HG03442 (cell line): ENCODE results near the gene TBCB.
"Not testable (repeated sequence)": the region's sequence is repeated elsewhere in the genome, so short reads cannot be mapped to it uniquely, and the experiment has no call there.

Experiments
- ATAC-seq: cut with Tn5 transposase; IDR thresholded peaks from one replicate; pipeline ENCODE4 v1.9.1; 2021; ENCODE audit warnings: mild to moderate bottlenecking, moderate library complexity; ENCODE audit not compliant: unreplicated experiment

Gene TBCB

DNA sequence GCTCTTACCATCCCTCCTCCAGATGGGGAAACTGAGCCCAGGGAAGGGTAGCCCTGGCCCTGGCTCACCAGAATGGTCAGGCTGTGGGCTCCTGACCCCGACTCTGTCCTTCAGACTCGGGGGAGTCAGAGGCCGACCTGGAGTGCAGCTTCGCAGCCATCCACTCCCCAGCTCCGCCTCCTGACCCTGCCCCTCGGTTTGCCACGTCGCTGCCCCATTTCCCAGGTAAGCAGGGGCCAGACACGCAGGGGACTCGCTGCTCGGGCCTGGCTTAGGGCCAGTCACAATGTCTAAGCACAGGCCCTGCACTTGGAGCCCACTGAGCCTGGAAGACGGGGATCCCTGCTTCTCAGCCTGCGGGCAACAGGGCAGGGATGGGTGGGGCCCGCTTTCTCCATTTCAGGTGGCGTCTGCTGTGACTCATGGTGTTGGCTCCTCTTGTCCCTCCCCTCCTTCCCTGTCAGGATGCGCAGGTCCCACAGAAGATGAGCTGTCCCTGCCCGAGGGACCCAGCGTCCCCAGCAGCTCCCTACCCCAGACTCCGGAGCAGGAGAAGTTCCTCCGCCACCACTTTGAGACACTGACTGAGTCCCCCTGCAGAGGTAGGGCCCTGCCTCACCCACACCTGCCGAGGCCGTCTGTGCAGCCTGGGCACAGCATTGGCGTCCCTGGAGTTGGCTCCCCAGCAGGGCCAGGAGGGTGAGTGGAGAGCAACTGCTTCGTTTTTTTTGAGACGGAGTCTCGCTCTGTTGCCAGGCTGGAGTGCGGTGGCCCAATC is 13.5 kb upstream of the TBCB start:
- no peak for ATAC-seq

DNA sequence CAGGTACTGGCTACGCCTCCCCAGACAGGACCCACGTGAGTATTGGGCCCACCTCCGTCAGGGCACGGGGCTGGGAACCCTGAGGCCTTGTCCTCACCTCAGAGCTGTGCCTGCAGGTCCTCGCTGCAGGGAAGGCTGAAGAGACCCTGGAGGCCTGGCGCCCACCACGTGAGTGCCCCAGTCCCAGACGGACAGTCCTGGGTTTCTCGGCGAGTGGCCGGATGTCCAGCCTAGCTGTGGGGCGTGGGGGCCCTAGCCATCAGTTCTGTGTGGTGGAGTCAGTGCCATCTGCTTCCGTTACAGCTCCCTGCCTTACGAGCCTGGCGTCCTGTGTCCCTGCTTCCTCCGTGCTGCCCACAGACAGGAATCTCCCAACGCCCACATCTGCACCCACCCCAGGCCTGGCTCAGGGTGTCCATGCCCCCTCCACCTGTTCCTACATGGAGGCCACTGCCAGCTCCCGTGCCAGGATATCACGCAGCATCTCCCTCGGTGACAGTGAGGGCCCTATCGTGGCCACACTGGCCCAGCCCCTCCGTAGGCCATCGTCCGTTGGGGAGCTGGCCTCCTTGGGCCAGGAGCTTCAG is 12.1 kb upstream of the TBCB start:
- no peak for ATAC-seq

- ATAC-seq: no peak
Observed at GRCh38 chr19:36103842-36104552, 11.3 kb upstream of the TBCB start.

- no peak for ATAC-seq
Observed at GRCh38 chr19:36106441-36106840, 8.8 kb upstream of the TBCB start.

- no peak for ATAC-seq
Observed at GRCh38 chr19:36106991-36107390, 8.3 kb upstream of the TBCB start.

GRCh38 chr19:36108684-36109083 is 6.6 kb upstream of the TBCB start:
- ATAC-seq: no peak

DNA sequence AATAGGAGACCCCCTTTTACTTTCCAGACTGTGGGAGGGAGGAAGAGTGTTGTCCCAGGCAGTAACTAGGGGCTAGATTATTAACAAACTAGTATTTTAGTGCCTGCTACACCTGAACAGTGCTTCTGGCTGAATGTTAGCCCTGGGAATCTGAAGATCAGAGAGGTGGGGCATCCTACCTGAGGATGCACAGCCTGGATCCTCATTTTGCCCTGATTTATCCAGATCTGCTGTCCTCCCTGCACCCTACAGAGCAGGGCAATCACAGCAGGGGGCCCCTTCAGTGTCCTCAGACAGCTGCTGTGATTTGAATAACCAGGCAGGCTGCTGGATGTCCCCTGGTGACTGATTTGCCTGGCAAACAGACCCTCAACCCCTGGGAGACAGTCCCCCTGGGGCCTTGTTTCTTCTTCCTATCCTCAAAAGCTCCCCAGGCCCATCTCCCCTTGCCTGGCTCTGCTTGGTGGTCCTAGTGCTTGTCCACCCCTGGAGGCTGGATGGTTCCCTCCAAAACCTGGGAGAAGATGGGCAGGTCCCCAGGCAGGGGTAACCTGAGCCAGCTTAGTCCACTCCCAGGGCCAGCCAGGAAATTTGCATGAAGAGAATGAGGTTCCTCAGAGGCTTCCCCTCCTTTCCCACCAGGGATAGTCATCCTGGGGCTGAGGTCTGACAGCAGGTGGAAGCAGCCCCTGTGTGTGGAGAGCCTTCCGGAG is 4.6 kb upstream of the TBCB start, which contains the start of gene OVOL3:
OVOL3 (plus strand) TSS at position 657 of the 713 bp plus-strand sequence. CDS start 60 bp downstream, outside the sequence.
- ATAC-seq: no peak

- no peak for ATAC-seq
Observed at GRCh38 chr19:36111200-36111539, 4.1 kb upstream of the TBCB start.

- no peak for ATAC-seq
Observed at GRCh38 chr19:36112678-36113077, 2.6 kb upstream of the TBCB start.

GRCh38 chr19:36113425-36113824 is 1.8 kb upstream of the TBCB start:
- no peak for ATAC-seq

- ATAC-seq: no peak
Observed at GRCh38 chr19:36113894-36114720, 1.2 kb upstream of the TBCB start.

DNA sequence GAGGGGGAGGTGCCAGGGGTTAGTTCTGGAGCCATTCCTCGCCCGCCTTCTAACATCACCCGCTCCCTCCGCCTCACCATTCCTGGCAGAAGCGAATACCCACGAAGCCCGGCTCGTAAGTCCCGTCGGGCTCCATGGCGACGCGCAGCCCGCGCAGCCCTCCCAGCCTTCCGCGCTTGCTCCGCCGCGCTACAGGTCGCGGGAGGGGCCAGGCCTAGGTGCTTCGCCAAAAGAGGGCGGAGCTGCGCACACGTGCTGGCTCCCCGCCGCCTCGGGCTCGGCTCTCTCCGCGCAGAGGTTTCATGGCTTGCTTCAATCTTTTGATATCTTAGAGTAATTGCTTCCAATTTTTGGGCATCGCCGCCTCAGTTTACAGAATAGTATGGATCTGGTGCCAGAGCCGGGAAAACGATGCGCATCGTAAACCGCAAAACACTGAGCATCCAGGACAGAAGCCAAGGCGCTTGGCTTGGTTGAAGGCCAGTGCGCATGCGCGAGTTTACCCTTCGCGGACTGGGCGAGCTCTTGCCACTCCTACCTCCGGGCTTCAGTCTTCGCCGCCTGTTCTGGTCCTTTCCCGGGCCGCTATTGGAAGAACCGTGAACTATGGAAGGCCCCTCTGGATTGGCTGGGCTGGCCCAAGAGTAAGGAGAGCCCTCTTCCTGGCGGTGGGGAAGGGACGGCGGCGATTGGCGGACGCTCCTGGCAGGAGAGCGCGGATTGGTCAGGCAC is 381 bp upstream of the TBCB start, which contains the start of gene POLR2I:
POLR2I (minus strand) TSS at position 155 of the 732 bp plus-strand sequence; CDS start at position 136, 19 bp downstream.
- ATAC-seq: peak; percentile 86

DNA sequence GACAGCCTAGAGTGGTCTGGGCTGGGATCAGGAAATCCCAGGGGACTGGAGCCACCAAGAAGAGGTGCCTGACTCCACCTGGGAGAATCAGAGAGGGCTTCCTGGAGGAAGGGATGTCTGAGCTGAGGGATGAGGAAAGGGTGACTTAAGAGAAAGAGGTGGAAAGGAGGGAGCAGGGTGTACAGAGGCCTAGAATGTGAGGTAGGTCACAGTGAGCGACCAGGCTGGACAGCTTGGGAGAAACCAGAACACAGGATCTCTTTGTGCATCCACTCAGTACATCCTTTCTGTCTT is 1.0 kb downstream of the TBCB start:
- no peak for ATAC-seq

- ATAC-seq: no peak
Observed at GRCh38 chr19:36120092-36120983, 5.1 kb downstream of the TBCB start.

DNA sequence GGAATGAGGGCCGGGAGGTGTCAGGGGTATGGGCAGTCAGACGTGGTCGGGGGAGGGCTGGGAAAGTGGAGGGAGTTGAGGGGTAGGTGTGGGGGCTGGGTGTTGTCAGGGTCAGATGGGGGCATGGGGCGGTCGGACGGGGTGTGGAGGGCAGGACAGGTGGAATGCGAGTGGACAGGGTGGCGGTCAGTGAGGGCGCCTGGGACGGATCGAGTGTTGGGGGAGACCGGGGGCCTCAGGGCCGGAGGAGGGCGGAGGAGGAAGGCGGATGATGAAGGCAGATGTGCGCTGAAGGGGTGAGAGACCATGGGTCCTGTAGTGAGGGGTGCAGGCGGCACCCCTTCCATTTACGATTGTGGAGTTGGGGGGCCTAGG is 5.7 kb downstream of the TBCB start:
- no peak for ATAC-seq

GRCh38 chr19:36121486-36122124 is 6.3 kb downstream of the TBCB start:
- no peak for ATAC-seq

DNA sequence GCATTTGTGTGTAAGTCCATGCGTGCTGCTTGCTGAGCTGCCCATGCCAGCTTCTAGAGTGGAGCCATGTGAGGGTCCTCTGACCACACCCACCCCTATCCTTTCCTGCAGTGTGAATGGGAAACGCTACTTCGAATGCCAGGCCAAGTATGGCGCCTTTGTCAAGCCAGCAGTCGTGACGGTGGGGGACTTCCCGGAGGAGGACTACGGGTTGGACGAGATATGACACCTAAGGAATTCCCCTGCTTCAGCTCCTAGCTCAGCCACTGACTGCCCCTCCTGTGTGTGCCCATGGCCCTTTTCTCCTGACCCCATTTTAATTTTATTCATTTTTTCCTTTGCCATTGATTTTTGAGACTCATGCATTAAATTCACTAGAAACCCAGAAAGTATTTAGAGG is 10.3 kb downstream of the TBCB start:
- no peak for ATAC-seq

- no peak for ATAC-seq
Observed at GRCh38 chr19:36128392-36128736, 13.1 kb downstream of the TBCB start.

DNA sequence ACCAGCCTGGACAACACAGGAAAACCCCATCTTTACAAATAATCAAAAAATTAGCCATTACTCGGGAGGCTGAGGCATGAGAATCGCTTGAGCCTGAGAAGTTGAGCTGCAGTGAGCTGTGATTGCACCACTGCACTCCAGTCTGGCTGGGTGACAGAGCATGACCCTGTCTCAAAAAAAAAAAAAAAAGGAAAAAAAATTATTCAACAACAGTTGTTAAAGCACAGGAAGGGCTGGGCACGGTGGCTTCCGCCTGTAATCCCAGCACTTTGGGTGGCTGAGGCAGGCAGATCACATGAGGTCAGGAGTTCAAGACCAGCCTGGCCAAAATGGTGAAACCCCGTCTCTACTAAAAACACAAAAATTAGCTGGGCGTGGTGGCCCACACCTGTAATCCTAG is 16.0 kb downstream of the TBCB start:
- not testable (repeated sequence) for ATAC-seq
